ENCODE data around the gene TEKT5.

GRCh38 chr16:10678655-10679054 lies 16.1 kb downstream of the TEKT5 start:
- TF ChIP-seq CTCF (IDR thresholded peaks at IDR 0.05) (no peak), POLR2A (IDR thresholded peaks at IDR 0.05) (no peak)

Data from right lobe of liver (tissue), 4 donors.